GM06990 (cell line): Measurements from ENCODE around the gene PTCHD1.

ENCODE experiments used
- DNase-seq: peaks from one replicate; pipeline ENCODE4 v3.0.0-alpha.2; 2011; ENCODE audit not compliant: insufficient read length; ENCODE audit errors: extremely low read depth
- H3K27me3 ChIP-seq: replicated peaks from 2 replicates; pipeline ENCODE4 v1.6.0; 2011; ENCODE audit warnings: low read length; ENCODE audit not compliant: control insufficient read depth, insufficient read depth
- H3K36me3 ChIP-seq: 2 replicates; pipeline ENCODE4 v1.5.1; 2011; ENCODE audit warnings: low read length; ENCODE audit not compliant: control insufficient read depth, insufficient read depth
- H3K4me3 ChIP-seq: replicated peaks from 2 replicates; pipeline ENCODE4 v1.5.1; 2011; ENCODE audit warnings: low read depth, mild to moderate bottlenecking, control low read depth, low read length
- TF ChIP-seq, protein P1 (sequence below): IDR thresholded peaks from 2 replicates; pipeline ENCODE4 v1.5.1; 2011; ENCODE audit warnings: low read length, control low read depth, mild to moderate bottlenecking, inconsistent platforms; ENCODE audit not compliant: insufficient read depth, poor library complexity, severe bottlenecking

The PTCHD1 gene

DNA sequence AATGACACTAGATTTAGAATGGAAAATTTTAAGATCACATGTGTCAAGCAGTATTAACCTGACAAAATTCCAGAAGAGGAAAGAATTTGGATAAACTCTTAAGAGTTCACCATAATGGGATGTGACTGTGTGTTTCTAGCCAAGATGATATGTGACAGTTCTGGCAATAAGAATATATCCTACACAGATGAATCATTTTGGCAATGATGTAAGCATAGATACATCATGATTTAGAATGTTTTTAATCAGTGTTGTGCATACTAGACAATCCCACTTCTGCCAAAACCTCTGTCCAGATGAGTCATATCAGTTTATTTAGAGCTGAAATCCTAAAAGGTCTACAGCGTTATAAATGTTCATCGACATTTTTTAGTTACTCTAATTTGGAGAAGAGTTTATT is 48.8 kb downstream of the PTCHD1 start:
- H3K4me3 ChIP-seq = no peak overlapping the region
- DNase-seq = no peak
- TF ChIP-seq, protein P1, sequence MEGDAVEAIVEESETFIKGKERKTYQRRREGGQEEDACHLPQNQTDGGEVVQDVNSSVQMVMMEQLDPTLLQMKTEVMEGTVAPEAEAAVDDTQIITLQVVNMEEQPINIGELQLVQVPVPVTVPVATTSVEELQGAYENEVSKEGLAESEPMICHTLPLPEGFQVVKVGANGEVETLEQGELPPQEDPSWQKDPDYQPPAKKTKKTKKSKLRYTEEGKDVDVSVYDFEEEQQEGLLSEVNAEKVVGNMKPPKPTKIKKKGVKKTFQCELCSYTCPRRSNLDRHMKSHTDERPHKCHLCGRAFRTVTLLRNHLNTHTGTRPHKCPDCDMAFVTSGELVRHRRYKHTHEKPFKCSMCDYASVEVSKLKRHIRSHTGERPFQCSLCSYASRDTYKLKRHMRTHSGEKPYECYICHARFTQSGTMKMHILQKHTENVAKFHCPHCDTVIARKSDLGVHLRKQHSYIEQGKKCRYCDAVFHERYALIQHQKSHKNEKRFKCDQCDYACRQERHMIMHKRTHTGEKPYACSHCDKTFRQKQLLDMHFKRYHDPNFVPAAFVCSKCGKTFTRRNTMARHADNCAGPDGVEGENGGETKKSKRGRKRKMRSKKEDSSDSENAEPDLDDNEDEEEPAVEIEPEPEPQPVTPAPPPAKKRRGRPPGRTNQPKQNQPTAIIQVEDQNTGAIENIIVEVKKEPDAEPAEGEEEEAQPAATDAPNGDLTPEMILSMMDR = no peak
- H3K27me3 ChIP-seq = no peaks in the 10 kb centered on the region
- H3K36me3 ChIP-seq = no peaks in the 10 kb centered on the region

DNA sequence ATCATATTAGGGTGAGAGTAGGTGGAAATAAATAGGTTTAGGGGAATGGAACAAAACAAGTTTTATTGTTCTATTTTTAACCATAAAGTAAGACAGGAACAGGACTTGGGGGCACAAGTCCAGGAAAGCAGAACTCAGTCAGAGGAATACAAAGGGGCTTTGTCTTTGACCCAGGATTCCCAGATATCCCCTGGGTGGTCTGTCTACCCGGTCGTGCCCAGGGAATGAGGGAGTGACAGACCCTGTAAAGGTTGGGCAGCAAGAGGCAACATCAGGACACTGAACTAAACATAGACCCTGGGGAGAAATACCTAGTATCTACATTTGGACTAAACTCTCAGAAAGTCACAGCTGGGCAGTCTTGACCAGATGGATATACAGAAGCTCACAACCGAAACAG is 50.6 kb downstream of the PTCHD1 start:
- TF ChIP-seq, protein P1 = no peak
- H3K36me3 ChIP-seq = no peaks in the 10 kb centered on the region
- no peak for DNase-seq
- H3K4me3 ChIP-seq = no peak overlapping the region
- no peaks in the 10 kb centered on the region for H3K27me3 ChIP-seq

DNA sequence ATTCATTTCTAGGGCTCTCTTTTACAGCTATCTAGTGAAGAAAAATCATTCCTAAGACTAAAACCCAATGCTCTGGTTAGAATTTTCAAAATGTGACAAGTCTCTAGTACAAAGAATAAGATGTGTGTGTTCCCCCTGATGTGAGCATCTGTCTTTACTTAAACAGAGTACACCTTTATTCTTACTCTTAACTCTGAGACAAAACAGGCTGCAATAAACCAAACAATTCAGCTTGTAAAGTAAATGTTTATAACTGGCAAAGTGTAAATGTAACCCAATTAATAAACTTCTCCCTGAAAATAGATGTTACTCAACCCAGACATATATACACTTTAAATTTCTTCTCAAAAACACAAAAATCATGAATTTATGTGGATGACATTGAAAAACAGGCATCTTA is 51.6 kb downstream of the PTCHD1 start:
- Histone ChIP-seq H3K4me3 (no peak overlapping the region), H3K36me3 (no peaks in the 10 kb centered on the region), H3K27me3 (no peaks in the 10 kb centered on the region)
- TF ChIP-seq, protein P1 = no peak
- DNase-seq = no peak

DNA sequence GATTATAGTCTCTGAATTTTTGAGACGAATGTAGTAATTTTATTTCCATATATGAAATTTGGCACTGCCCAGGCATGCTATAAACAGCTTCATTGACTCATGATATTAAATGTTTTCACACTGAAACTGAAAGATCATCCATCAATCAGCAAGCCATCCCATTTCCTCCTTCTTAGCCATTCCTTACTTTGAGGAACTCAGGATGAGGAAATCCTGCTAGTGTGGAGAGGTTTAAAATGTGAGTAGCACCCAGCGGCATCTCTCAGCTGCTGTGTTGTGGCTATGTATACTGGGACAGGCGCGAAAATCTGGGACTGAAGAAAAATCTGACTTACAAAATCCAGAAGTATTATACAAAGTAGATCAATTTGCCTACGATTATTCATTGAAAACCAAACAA is 52.1 kb downstream of the PTCHD1 start:
- TF ChIP-seq, protein P1 = no peak
- no peak for DNase-seq
- no peaks in the 10 kb centered on the region for H3K27me3 ChIP-seq
- no peak overlapping the region for H3K4me3 ChIP-seq
- no peaks in the 10 kb centered on the region for H3K36me3 ChIP-seq

DNA sequence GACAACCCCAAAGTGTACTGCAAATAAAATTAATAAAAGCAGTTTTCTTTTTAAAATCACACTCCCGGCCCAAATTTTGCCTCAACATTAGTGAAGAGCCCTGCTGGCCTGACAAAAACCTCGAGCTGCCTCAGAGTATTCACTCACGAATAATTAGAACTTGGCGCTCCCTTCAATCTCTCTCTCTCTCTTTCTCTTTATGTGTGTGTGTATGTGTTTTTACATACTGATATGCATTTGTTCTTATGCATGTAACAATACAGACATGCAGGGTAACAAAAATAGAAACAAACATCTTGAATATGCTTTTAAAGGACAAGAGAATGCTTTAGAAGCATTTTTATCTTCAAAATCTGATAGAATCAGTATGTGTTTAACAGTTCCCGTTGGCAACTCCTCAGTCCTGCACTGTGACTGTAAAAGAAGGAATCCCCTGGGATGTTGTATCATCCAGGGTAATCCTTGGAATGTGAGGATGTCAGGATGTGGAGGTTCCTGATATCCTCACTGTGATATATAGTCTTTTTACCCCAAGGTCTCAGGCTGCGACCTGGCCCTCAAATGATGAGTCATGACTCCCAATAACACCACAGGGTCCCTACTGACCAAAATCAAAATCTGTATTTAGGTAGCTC is 53.0 kb downstream of the PTCHD1 start:
- no peak overlapping the region for H3K4me3 ChIP-seq
- no peak for DNase-seq
- TF ChIP-seq, protein P1 = no peak
- H3K36me3 ChIP-seq = no peaks in the 10 kb centered on the region
- no peaks in the 10 kb centered on the region for H3K27me3 ChIP-seq
